Keratinocyte (primary cell): Measurements from ENCODE around the gene LAYN. TPM values are rescaled to one million over a fixed set of nuclear protein-coding genes. Genes with fewer than 3 reads are reported as not detected.

ENCODE experiments used
- DNase-seq: peaks from one replicate; pipeline ENCODE4 v3.0.0-alpha.2; 2011; ENCODE audit warnings: low read depth, missing footprints, low spot score
- FAIRE-seq: peaks from 2 replicates; lab custom pipeline; 2011; peaks lifted over from hg19 to GRCh38; lab: Jason Lieb, UNC
- H2AFZ ChIP-seq: 2 replicates; pipeline ENCODE4 v1.6.0; 2012; ENCODE audit warnings: low read length, control low read depth, inconsistent platforms; ENCODE audit not compliant: control insufficient read depth
- H3K27ac ChIP-seq: 2 replicates; pipeline ENCODE4 v1.5.1; 2011; ENCODE audit warnings: low read length; ENCODE audit not compliant: control insufficient read depth, insufficient read depth
- H3K27me3 ChIP-seq: 3 replicates; pipeline ENCODE4 v1.6.0; 2011; ENCODE audit warnings: low read length; ENCODE audit not compliant: control insufficient read depth, insufficient read depth; ENCODE audit errors: extremely low read depth
- H3K36me3 ChIP-seq, 2 experiments: 2 replicates in 1 of 2; 3 replicates in 1 of 2; pipeline ENCODE4 v1.5.1; 2011; ENCODE audit warnings: low read length in 2 of 2, mild to moderate bottlenecking in 1 of 2; ENCODE audit not compliant: control insufficient read depth in 2 of 2, insufficient read depth in 2 of 2; ENCODE audit errors: extremely low read depth in 1 of 2
- H3K4me1 ChIP-seq: 3 replicates; pipeline ENCODE4 v1.5.1; 2011; ENCODE audit warnings: low read length; ENCODE audit not compliant: control insufficient read depth, insufficient read depth; ENCODE audit errors: extremely low read depth
- H3K4me2 ChIP-seq: 3 replicates; pipeline ENCODE4 v1.6.0; 2011; ENCODE audit warnings: low read depth, low read length; ENCODE audit not compliant: control insufficient read depth, insufficient read depth; ENCODE audit errors: extremely low read depth
- H3K4me3 ChIP-seq, 3 experiments: fragments of 200-600 bp in 1 of 3; sonication (generic) in 1 of 3; 2 replicates in 2 of 3; 3 replicates in 1 of 3; pipeline ENCODE4 v1.5.1; 2011 to 2016; ENCODE audit warnings: low read length in 3 of 3, mild to moderate bottlenecking in 3 of 3, control low read depth in 2 of 3, inconsistent platforms in 1 of 3, low read depth in 1 of 3, mixed read lengths in 1 of 3, mixed run types in 1 of 3, moderate library complexity in 1 of 3; ENCODE audit not compliant: control insufficient read depth in 2 of 3, insufficient read depth in 2 of 3; ENCODE audit errors: extremely low read depth in 1 of 3
- H3K79me2 ChIP-seq: 2 replicates; pipeline ENCODE4 v1.6.0; 2012; ENCODE audit warnings: low read length; ENCODE audit not compliant: control insufficient read depth, insufficient read depth
- H3K9ac ChIP-seq: 3 replicates; pipeline ENCODE4 v1.6.0; 2011; ENCODE audit warnings: low read length; ENCODE audit not compliant: control insufficient read depth, insufficient read depth; ENCODE audit errors: extremely low read depth
- H3K9me1 ChIP-seq: 3 replicates; pipeline ENCODE4 v1.6.0; 2011; ENCODE audit warnings: low read length; ENCODE audit not compliant: control insufficient read depth, insufficient read depth; ENCODE audit errors: extremely low read depth
- H3K9me3 ChIP-seq: 2 replicates; pipeline ENCODE4 v1.5.1; 2012; ENCODE audit warnings: low read depth, low read length; ENCODE audit not compliant: control insufficient read depth
- H4K20me1 ChIP-seq: 3 replicates; pipeline ENCODE4 v1.6.0; 2011; ENCODE audit warnings: low read length; ENCODE audit not compliant: control insufficient read depth, insufficient read depth; ENCODE audit errors: extremely low read depth
- CTCF ChIP-seq, 3 experiments: IDR thresholded peaks in 1 of 3; conservative IDR thresholded peaks in 1 of 3; optimal IDR thresholded peaks in 1 of 3; 2 replicates in 2 of 3; 3 replicates in 1 of 3; pipeline versions ENCODE3 to v1.5.1; 2011; ENCODE audit warnings: low read length in 3 of 3, mild to moderate bottlenecking in 3 of 3, moderate library complexity in 2 of 3, control low read depth in 1 of 3, inconsistent platforms in 1 of 3; ENCODE audit not compliant: insufficient read depth in 2 of 3; ENCODE audit errors: extremely low read depth in 1 of 3
- EZH2 ChIP-seq: IDR thresholded peaks from one replicate; pipeline ENCODE4 v1.6.1; 2012; ENCODE audit warnings: inconsistent platforms, mild to moderate bottlenecking, low read length, moderate library complexity
- dilution Hi-C: fragments of 300-500 bp; cut with MboI; formaldehyde crosslinking; loops from one replicate; pipeline ENCODE4 v1.7.0; 2020; ENCODE audit warnings: low sequenced_read_pairs; ENCODE audit not compliant: extremely low pct_ligation_motif_present
- polyA plus RNA-seq, 5 experiments: library from polyadenylated mRNA; depleted of rRNA in 3 of 5; stranded (reverse) in 3 of 5; stranded (forward) in 1 of 5; unstranded in 1 of 5; fragments of >200 nt; gene quantifications; 1 replicate in 1 of 5; 2 replicates in 3 of 5; 3 replicates in 1 of 5; pipeline versions ENCODE4 v1.2.1 to v1.2.3, GENCODE V29; 2011 to 2012; ENCODE audit warnings: missing spikeins in 2 of 5, low read depth in 1 of 5, low replicate concordance in 1 of 5

Gene LAYN
- polyA plus RNA-seq, 1 donor (not counting 4 experiments of a cell fraction or from before 2014, with no cell fraction given): 1.1 TPM

DNA sequence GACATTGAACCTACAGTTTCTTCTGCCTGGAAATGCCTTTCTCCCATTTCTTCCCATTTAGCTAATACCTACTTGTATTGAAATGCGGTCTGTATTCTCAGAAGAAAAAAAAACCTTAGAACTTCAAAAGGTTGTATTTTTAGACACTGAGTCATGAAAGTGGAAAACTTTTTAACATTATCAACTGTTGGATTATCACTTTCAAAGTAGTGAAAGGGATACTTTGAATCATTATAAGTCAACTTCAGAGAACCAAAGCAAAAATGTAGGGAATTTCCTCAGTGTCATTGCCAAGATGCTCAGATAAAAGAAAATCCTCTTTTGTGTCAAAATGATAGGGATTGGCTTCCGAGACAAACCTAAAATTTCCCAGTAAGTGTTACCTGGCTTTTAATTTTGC is 19.4 kb upstream of the LAYN start:
- Histone ChIP-seq H3K9me3 (no peaks in the 10 kb centered on the region), H2AFZ (no peak overlapping the region), H3K27ac (peak overlapping the region; percentile 29), H3K9ac (no peak overlapping the region), H3K9me1 (no peaks in the 10 kb centered on the region), H3K4me2 (peak overlapping the region; percentile 20), H3K27me3 (no peaks in the 10 kb centered on the region), H3K79me2 (no peaks in the 10 kb centered on the region), H4K20me1 (no peaks in the 10 kb centered on the region), H3K4me1 (peaks cover 37% of the 10 kb centered on the region), H3K4me3 (no peak overlapping the region), H3K36me3 (no peaks in the 10 kb centered on the region)
- no peak for TF ChIP-seq CTCF (optimal IDR thresholded peaks at IDR 0.05 in 1 of 3, IDR thresholded peaks at IDR 0.05 in 1 of 3, conservative IDR thresholded peaks at IDR 0.05 in 1 of 3; ENCODE audit: extremely low read depth in 1 of 3, insufficient read depth in 2 of 3, low read length in 3 of 3)
- TF ChIP-seq EZH2: no peak
- FAIRE-seq (no peak), DNase-seq (no peak)
- dilution Hi-C loops: no loop called here

GRCh38 chr11:111522426-111522825 is 18.1 kb upstream of the LAYN start:
- Histone ChIP-seq H3K9ac (no peak overlapping the region), H4K20me1 (no peaks in the 10 kb centered on the region), H3K4me2 (no peak overlapping the region), H3K36me3 (no peaks in the 10 kb centered on the region), H3K27ac (no peak overlapping the region), H3K9me3 (no peaks in the 10 kb centered on the region), H3K4me3 (no peak overlapping the region), H3K9me1 (no peaks in the 10 kb centered on the region), H3K27me3 (no peaks in the 10 kb centered on the region), H2AFZ (no peak overlapping the region), H3K4me1 (peaks cover 49% of the 10 kb centered on the region), H3K79me2 (no peaks in the 10 kb centered on the region)
- dilution Hi-C loops: no loop called here
- no peak for FAIRE-seq
- no peak for DNase-seq
- TF ChIP-seq CTCF (optimal IDR thresholded peaks at IDR 0.05 in 1 of 3, IDR thresholded peaks at IDR 0.05 in 1 of 3, conservative IDR thresholded peaks at IDR 0.05 in 1 of 3; ENCODE audit: extremely low read depth in 1 of 3, insufficient read depth in 2 of 3, low read length in 3 of 3) (no peak), EZH2 (no peak)
